CMK (cell line): ENCODE data around the gene SLC44A1.
"Not testable (repeated sequence)": the region's sequence is repeated elsewhere in the genome, so short reads cannot be mapped to it uniquely, and the experiment has no call there.

ENCODE experiments used
- DNase-seq: peaks from one replicate; pipeline ENCODE4 v3.0.0-alpha.2; 2010; ENCODE audit warnings: low read depth

Gene SLC44A1

GRCh38 chr9:105242557-105242956 is 1.9 kb upstream of the SLC44A1 start:
- no peak for DNase-seq

GRCh38 chr9:105243015-105243686 is 1.3 kb upstream of the SLC44A1 start:
- peak; percentile 29 for DNase-seq

GRCh38 chr9:105244734-105245028 is 230 bp downstream of the SLC44A1 start:
- DNase-seq: no peak

DNA sequence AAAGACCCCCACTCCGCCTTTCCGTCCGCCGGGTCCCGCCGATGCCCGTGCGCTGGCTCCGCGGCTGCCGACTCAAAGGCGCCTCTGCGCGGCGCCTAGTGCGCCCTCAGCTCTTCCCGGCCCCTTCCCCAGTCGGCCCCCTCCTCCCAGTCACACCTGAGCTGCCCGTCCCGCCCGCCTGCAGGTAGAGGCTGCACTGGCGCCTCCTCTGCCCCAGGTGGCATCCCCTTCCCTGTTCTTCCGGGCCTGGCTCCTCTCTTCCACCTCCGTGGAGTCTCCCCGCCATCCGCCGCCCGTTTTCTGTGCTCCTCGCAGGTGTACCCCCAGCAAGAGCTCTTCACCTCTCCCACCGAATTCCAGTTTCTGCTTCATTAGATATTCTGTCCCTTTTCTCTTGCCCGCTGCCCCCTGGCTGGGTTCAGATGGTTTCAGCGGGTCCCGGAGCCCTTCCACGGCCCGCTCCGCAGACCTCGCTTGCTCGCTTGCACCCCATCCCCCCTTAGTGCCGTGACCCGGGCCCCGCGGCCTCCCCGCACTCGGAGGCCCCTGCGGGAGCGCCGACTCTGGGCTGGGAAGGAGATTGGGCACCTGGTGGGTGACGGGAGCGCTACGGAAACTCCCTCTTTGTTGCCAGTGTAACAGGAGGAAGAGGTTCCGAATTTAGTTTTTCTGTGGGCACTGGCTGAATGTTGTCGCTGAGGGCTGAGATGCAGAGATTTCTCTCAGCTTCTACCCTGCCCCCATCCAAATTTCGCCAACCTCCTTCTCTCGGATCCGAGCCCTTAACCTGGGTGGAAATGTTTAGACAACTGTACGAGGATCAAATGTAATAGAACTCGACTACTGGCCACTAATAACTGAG is 809 bp downstream of the SLC44A1 start:
- no peak for DNase-seq

- no peak for DNase-seq
Observed at GRCh38 chr9:105245891-105246161, 1.4 kb downstream of the SLC44A1 start.

GRCh38 chr9:105246656-105247173 is 2.3 kb downstream of the SLC44A1 start:
- no peak for DNase-seq

- DNase-seq: no peak
Observed at GRCh38 chr9:105248691-105249090, 4.2 kb downstream of the SLC44A1 start.

DNA sequence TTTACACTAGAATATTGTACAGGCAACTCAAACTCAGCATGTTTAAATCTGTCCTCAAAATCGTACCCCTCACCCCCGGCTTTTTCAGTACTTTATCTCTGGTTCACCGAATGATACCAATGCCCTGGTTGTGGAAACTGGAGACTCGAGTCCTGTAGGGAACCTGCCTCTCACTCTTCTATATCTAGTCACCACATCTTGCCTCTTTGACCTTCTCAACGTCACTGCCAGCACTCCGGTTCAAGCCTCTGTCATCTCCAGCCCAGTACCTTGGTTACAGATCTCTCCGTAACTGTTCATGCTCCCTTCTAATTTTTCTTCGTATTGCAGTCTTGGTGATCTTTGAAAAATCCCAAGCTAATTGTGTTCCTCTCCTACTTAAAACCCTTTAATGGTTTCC is 6.7 kb downstream of the SLC44A1 start:
- DNase-seq: no peak

DNA sequence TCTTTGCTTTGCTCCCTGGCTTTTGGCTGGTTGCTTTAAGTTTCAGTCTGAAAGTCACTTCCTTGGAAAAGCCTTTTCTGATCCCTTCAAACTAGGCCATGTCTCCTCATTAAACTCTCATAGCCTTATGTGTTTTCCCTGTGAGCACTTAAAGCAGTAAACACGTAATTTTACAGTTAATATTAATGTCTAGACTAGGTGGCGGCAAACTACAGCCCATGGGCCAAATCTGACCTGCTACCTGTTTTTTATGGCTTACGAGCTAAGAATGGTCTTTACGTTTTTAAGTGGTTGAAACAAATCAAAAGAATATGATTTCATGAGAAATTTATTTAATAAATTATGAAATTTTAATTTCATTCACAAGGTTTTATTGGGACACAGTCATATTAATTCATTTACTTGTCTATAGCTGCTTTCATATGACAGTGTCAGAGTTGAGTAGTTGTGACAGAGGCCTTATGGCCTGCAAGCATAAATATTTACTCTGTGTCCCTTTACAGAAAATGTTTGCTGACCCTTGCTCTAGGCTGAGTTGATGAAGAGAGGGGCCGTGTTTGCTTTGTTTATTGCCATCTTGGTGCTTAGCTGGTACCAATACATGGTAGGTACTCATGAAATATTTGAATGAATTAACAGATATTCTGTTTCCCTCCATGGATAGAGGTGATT is 7.4 kb downstream of the SLC44A1 start:
- no peak for DNase-seq

DNA sequence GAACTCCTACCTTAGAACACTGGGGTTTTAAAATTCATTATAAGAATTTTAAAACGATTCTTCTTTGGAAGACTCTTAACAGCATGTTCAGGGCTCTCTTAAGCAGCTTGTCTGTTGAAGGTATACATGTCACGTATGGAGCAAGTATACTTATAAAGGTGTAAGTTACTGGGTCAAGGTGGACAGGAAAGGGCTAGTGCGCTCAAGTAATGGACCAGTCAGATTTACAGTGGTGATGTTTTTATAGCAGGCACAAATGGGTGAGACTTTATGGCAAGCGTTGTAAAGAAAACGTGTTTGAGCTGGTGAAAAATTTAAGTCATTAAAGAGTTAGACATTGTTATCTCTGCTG is 7.9 kb downstream of the SLC44A1 start:
- DNase-seq: no peak

DNA sequence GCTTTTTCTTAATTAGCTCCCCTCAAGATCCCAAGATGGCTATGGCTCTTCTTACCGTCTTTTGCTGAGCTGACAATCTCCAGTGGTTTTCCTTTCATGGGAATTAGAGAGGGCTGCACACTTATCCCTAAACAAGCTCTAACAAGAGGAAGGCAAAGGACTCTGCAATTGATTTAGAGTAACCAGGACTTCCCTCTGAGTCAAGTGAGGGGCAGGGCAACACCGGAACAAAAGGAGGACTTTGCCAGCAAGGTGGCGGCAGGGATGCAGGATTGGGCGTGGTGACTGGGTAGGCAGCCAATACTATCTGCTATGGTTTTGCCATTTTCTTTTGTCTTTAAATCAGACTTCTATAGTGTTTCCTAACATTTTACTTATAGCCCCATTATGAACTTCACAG is 9.8 kb downstream of the SLC44A1 start:
- no peak for DNase-seq

- DNase-seq: no peak
Observed at GRCh38 chr9:105255421-105255820, 11.0 kb downstream of the SLC44A1 start.

- not testable (repeated sequence) for DNase-seq
Observed at GRCh38 chr9:105256569-105256968, 12.1 kb downstream of the SLC44A1 start.

GRCh38 chr9:105257809-105258208 is 13.4 kb downstream of the SLC44A1 start:
- no peak for DNase-seq

GRCh38 chr9:105258225-105258737 is 13.8 kb downstream of the SLC44A1 start:
- no peak for DNase-seq

DNA sequence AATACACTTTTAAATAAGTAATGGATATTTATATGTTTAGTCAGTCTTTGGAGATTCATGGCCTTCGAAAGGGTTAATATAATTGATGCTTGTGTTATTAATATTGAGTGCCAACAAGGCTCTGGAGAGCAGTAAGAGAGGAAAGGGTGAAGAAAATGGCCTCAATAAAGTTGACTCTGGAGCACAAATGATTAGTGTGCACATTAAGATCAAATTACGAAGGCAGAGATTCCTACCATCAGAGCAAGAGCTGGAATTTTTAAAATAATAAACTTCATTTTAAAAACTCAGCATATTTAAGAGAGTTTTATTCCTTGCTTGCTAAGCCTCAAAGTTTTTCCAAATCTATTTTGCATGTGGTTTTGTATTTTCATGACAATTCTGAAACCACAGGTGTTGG is 14.8 kb downstream of the SLC44A1 start:
- DNase-seq: no peak

- no peak for DNase-seq
Observed at GRCh38 chr9:105259731-105260612, 15.5 kb downstream of the SLC44A1 start.

GRCh38 chr9:105262497-105262896 is 18.0 kb downstream of the SLC44A1 start:
- DNase-seq: no peak

- DNase-seq: no peak
Observed at GRCh38 chr9:105264380-105264779, 19.9 kb downstream of the SLC44A1 start.

DNA sequence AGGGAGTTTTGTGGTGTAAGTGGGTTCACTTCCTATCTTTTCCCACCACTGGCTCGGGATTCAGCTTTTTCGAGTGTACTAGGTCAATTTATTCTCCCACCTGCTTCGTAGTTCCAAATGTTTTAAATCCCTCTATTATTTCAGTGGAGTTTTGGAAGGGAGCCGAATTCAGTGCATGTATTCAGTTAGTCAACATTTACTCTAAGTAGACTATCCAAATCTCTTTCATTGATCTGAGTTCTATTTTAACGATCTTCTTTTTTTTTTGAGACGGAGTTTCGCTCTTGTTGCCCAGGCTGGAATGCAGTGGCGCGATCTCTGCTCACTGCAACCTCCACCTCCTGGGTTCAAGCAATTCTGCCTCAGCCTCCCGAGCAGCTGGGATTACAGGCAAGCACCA is 23.8 kb downstream of the SLC44A1 start:
- not testable (repeated sequence) for DNase-seq

GRCh38 chr9:105269593-105269992 is 25.1 kb downstream of the SLC44A1 start:
- no peak for DNase-seq

- no peak for DNase-seq
Observed at GRCh38 chr9:105270711-105271110, 26.3 kb downstream of the SLC44A1 start.
